OCI-M2 (cell line): ENCODE data around the gene DENND2C.
"Not testable (repeated sequence)": the region's sequence is repeated elsewhere in the genome, so short reads cannot be mapped to it uniquely, and the experiment has no call there.

ENCODE experiments used
- DNase-seq: peaks from one replicate; lab custom pipeline; 2025; ENCODE audit not compliant: unreplicated experiment; lab: John Stamatoyannopoulos, UW

Gene DENND2C

DNA sequence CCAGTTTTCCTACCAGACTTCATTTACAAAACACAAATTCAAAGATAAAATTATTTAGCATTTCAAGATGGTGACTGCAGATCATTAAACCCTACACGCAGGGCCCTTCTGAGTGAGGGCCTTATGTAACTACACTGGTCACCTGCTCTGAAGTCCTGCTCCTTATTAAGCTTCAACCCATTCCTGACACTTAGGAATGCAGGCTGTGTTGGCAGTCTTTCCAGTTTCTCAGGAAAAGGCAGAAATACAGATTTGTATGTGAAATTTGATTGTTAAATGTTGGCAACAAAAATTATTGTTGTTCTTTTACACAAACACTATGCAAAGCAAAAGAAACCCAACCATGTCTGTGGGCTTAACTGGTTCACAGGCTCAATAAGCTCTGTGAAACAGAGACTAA, 62.6 kb downstream of the DENND2C start:
- DNase-seq: no peak

DNA sequence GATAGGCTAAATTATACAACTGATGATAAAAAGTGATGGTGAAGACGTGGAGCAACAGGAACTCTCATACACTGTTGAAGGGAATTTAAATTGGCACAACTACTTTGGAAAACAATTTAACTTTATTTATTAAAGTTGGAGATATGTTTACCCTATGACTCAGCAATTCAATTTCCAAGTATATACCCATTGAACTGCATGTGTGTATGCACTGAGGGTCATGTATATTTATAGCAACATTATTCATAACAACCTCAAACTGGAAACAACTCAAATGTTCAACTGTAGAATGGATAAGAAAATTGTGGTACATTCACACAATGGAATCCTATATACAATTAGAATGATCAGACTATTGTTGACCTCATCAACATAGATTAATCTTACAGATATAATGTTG, 71.9 kb downstream of the DENND2C start:
- no peak for DNase-seq

DNA sequence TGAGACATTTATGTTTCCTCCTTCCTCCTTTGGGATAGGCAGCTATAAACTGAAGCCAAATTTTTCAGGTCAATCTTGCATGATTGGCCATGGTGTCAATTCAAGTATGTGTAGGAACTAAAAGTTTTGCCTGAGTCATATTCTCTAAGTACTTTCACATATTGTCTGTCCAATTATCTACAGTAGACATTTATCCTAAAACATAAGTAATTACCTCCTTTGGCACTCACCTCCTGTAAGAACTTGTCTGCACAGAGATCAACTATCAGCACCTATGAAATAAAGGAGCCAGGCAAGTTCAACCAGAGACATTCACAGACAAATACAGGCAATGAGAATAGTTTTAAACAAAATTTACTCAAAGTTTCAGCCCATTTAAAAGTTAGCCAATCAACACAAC, 74.2 kb downstream of the DENND2C start:
- DNase-seq: no peak

- no peak for DNase-seq
Measured at GRCh38 chr1:114594046-114594445, 75.8 kb downstream of the DENND2C start.

DNA sequence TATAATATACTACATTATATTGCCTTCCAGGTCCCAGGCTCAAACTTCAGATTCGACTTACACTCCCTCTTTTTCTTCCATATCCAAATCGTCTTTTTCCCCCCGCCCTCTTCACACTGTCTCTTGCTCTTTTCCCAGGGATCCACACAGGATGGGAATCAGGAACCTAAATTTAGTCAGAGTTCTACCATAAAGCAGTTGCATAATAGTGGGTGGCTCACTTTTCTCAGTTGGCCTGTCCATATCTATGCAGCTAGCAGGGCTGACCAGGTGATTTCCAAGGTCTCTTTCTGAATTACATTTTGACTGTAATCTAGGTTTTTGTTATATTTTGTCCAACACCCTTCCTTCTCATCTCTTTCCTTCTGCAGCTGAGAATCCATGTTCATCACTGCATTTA, 80.7 kb downstream of the DENND2C start:
- DNase-seq: no peak

- no peak for DNase-seq
Measured at GRCh38 chr1:114588196-114588689, 81.6 kb downstream of the DENND2C start.

DNA sequence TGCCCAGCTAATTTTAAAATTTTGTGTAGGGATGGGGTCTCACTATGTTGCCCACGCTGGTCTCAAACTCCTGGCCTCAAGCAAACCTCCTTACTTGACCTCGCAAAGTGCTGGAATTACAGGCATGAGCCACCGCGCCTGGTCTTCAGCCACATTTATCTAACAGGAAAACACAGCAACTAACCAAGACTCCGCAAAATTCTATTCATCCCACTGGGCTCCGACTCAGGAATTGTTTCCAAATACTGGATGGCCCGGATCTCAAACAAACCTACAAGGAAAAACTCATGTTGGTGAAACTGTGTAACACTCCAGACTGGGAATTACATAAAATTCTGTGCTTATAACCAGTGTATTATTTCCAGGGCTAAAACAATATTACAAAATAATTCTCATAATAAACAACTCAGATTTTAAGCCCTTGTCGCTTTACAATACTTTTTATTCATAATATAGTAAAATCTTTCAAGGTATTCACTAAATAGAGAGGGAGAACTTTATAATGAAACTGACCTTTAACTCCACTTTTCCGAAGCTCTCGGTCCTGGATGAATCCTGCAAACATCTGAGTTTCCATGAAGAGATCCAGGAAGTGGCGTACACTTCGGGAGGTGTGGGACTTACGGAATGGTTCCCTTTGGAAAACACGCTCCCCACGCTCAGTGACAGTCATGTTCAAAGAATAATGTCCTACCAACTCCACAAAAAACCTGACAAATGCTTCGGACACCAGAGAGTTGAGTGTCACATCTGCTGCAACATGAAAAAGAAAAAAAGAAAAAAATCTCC, 82.5 kb downstream of the DENND2C start:
- DNase-seq: no peak

DNA sequence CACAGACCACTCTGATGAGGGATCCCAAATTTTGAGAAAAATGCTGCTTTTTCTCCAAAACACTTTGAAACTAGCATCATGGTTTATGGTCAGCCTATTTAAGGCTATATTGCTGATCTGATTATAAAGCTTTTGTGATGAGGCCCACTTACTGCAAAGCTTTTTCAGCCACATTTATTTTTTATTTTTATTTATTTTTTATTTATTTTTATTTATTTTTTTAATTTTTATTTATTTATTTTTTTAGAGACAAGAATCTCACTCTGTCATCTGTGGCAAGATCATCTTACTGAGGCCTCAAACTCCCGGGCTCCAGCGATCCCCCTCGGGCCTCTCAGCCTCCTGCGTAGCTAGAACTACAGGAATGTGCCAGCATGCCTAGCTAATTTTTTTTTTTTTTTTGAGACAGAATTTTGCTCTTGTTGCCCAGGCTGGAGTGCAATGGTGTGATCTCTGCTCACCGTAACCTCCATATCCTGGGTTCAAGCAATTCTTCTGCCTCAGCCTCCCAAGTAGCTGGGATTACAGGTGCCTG, 83.3 kb downstream of the DENND2C start:
- DNase-seq: no peak

- DNase-seq: no peak
Measured at GRCh38 chr1:114585231-114585630, 84.6 kb downstream of the DENND2C start.

DNA sequence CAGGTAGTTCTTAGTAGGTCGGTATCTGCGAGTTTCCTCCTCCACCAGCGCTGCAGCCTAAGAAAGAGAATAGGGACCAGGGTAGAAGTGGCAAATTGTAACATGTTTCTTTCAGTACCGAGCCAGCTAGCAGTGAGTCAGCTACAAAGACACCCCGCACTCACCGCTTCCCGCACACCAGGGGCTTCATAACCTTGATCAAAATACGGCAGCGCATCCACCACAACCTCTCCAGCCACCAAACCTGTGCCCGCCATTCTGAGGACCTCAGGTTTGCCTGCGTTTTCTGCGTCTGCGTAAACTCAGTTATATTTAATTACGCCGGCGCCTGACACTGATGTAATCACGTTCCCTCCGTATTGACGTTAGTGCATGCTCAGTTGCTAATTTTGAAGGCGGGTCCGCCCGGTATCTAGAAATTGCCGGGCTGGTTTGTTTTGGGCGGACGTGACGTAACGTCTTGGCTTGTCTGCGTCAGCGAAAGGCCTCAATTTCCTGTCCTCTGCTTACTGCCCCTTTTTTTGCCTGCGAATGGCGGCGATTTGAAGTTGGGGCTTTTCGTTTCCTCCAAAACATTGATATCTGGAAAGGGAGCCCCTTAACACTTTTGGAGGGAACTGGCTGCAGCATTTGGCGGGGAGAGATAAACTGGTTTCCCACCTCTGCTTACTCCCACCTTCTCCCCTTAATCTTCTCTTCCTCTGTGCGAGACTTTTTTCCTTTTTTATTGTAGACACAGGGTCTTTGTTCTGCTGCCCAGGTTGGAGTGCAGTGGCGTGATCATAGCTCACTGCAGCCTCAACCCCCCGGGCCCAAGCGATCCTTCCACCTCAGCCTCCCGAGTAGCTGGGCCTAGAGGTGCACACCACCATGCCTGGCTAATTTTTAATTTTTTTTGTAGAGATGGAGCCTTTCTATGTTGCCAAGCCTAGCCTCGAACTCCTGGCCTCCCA, 88.2 kb downstream of the DENND2C start, which contains the start of gene BCAS2:
TSS of gene BCAS2 (minus strand) at position 281 of the 953 bp plus-strand sequence. CDS start at position 257, 24 bp downstream.
- DNase-seq: peak; percentile 57

DNA sequence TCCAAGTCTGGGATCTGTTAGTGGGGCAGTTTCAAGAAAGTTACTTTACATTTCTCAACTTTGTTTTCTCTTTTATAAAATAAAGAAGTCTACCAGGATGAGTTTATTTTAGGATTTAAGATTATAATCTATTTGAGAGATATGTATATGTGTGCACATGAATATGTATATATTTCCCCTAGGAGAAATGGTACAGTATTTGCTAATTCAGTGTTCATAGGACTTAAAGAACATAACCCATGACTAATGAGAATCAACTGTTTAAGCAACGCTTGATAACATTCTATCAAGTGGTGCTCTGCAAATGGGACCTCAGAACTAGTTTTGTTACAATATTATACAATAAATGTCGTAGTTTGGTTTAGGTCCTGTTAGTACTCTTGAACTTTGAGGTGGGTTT, 95.5 kb downstream of the DENND2C start:
- DNase-seq: no peak

- no peak for DNase-seq
Measured at GRCh38 chr1:114564141-114564540, 105.7 kb downstream of the DENND2C start.

DNA sequence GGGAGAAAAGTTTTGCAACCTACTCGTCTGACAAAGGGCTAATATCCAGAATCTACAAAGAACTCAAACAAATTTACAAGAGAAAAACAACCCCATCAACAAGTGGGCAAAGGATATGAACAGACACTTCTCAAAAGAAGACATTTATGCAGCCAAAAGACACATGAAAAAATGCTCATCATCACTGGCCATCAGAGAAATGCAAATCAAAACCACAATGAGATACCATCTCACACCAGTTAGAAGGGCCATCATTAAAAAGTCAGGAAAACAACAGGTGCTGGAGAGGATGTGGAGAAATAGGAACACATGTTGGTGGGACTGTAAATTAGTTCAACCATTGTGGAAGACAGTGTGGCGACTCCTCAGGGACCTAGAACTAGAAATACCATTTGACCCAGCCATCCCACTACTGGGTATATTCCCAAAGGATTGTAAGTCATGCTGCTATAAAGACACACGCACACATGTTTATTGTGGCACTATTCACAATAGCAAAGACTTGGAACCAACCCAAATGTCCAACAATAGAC, 106.8 kb downstream of the DENND2C start:
- not testable (repeated sequence) for DNase-seq

- no peak for DNase-seq
Measured at GRCh38 chr1:114561333-114561732, 108.5 kb downstream of the DENND2C start.

- no peak for DNase-seq
Measured at GRCh38 chr1:114559356-114559755, 110.5 kb downstream of the DENND2C start.

- DNase-seq: no peak
Measured at GRCh38 chr1:114558544-114558943, 111.3 kb downstream of the DENND2C start.

DNA sequence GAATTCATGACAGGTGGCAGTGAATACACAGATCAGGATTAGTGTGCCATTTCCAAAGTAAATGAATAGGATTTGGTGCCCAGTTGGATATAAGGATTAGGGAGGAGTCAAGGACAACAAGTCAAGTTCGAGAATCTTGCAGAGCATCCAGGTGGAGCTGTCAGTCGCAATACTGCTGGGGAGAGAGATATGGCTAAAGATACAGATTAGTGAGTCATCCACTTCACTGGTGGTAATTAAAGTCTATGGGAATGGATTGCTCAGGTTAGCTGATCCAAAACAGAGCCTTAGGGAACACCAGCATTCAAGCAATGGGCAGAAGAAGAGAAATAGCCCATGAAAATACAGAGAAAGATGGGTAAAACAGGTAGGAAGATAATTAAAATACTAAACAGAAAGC, 115.3 kb downstream of the DENND2C start:
- DNase-seq: no peak

DNA sequence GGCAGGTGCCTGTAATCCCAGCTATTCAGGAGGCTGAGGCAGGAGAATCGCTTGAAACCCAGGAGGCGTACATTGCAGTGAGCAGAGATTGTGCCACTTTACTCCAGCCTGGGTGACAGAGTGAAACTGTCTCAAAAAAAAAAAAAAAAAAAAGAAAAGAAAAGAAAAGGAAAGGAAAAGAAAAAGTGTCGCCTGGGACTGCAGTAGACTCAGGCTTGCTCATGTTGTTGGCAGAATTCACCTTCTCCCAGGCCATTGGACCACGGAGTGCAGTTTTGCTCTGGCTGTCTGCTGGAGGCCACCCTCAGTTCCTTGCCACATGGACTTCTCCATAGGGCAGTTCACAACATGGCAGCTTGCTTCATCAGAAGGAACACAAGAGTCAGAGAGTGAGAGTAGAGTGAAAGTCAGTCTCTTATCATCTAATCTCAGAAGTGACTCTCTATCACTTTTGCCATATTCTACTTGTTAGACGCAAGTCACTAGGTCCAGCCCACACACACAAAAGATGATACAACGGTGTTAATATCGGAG, 117.7 kb downstream of the DENND2C start:
- DNase-seq: no peak

- DNase-seq: no peak
Measured at GRCh38 chr1:114551400-114551799, 118.4 kb downstream of the DENND2C start.

GRCh38 chr1:114550336-114550735, 119.5 kb downstream of the DENND2C start:
- DNase-seq: no peak

DNA sequence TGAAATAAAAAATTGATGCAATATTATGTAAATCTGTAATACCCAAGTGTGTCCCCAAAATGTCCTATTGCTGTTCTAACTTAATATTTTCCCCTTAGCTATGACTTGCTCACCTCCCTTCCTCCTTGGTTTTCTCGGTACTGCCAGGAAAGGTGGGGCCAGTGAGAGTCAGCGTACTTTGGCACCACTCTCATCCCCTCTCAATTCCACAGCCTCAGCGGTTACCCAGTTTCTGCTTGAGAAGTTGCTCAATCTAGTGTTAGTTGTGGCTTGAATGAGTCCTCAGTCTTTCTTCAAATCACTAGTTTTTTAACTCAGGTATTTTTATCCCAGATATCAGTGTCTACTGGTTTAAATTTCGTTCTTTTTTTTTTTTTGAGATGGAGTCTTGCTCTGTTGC, 120.7 kb downstream of the DENND2C start:
- DNase-seq: no peak
